ENCODE data around the gene IL17RC.
"Not testable (repeated sequence)": the region's sequence is repeated elsewhere in the genome, so short reads cannot be mapped to it uniquely, and the experiment has no call there.

Gene IL17RC

DNA sequence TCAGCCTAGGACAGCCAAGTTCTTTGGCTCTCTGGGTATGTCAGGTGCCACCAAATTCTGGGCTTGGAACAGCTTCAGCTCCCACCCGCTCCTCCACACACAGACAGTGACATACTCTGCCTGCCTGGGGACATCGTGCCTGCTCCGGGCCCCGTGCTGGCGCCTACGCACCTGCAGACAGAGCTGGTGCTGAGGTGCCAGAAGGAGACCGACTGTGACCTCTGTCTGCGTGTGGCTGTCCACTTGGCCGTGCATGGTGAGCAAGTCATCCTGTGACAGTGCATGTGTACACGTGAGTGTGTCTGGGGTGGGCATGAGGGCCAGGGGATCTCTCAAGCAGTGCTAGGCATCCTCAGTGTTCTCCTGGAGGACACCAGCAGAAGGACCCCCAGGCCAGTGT lies 922 bp downstream of the IL17RC start:
- DNase-seq = no peak

GRCh38 chr3:9918261-9919038 lies 1.6 kb downstream of the IL17RC start:
- DNase-seq = no peak

DNA sequence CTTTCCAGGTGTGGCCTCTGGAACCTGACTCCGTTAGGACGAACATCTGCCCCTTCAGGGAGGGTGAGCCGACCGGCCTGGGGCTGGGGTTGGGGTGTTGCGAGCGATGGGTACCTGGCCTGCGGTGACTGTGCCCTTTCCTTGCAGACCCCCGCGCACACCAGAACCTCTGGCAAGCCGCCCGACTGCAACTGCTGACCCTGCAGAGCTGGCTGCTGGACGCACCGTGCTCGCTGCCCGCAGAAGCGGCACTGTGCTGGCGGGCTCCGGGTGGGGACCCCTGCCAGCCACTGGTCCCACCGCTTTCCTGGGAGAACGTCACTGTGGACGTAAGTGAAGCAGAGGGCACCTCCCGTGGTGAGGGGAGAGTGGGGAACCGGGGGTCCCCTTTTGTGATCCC lies 11.3 kb downstream of the IL17RC start:
- no peak for DNase-seq

DNA sequence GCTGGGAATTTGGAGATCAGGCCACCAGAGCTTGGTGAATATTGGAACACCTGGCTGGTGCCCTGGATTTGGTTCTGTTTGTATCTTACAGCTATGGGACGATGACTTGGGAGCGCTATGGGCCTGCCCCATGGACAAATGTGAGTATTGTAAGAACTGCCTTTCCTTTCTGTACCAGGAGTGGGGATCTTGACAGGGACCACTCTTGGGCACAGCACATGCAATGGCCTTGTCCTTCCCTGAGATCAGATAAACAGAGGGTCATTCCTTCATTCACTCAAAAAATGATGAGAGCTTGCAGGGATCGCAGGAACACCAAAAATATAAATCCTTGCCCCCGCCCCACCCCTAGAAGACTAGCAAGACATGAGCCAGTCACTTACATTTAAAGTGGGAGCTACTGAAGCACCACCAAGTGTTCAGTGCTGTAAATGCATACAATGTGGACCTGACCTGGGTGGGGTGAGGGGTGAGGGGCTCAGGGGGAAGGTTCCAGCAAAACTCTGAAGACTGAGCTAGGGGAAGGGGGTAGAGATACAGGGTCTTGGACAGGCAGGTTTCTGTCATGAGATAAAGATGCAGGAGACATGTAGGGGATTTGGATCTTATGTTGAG lies 14.0 kb downstream of the IL17RC start:
- DNase-seq = no peak

GRCh38 chr3:9932535-9932842 lies 15.6 kb downstream of the IL17RC start:
- no peak for DNase-seq

DNA sequence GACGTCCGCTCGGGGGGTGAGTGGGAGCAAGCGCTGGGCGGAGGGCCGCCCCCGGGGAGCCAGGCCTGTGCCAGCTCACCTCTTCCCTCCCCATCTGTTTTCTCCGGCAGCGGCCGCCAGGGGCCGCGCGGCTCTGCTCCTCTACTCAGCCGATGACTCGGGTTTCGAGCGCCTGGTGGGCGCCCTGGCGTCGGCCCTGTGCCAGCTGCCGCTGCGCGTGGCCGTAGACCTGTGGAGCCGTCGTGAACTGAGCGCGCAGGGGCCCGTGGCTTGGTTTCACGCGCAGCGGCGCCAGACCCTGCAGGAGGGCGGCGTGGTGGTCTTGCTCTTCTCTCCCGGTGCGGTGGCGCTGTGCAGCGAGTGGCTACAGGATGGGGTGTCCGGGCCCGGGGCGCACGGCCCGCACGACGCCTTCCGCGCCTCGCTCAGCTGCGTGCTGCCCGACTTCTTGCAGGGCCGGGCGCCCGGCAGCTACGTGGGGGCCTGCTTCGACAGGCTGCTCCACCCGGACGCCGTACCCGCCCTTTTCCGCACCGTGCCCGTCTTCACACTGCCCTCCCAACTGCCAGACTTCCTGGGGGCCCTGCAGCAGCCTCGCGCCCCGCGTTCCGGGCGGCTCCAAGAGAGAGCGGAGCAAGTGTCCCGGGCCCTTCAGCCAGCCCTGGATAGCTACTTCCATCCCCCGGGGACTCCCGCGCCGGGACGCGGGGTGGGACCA lies 16.1 kb downstream of the IL17RC start:
- DNase-seq = peak; percentile 74

GRCh38 chr3:9933561-9934234 lies 16.8 kb downstream of the IL17RC start, which contains the start of gene CRELD1:
Gene CRELD1, plus strand, starts transcription at chr3:9933834. Its CDS starts 605 bp downstream, at chr3:9934439.
- peak; percentile 87 for DNase-seq

DNA sequence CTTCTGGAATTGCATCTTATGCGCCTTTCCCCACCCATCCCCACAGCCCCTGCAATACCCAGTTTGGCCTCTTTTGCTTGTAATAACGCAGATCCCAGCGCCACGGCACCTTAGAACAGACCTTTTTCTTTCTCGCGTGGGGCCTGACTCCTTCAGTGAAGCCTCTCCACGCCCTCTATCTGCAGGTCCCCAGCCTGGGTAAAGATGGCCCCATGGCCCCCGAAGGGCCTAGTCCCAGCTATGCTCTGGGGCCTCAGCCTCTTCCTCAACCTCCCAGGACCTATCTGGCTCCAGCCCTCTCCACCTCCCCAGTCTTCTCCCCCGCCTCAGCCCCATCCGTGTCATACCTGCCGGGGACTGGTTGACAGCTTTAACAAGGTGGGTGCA lies 17.3 kb downstream of the IL17RC start:
- DNase-seq = no peak

DNA sequence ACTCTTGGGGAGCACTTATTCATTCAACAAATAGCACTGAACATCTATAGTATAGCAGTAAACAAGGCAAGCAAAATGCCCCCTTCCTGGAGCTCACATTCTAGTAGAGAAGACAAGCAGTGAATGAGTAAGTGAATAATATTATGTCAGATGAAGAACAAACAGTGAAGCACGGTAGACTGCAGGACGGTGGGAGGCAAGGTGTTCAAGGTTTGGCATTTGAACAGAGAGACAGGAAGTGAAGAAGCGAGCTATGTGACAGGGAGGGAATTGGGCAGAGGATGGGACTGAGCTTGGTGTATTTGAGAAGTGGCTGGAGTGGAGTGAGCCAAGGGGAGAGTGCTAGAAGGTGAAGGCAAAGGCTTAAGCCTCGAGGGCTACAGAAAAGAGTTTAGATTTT lies 18.1 kb downstream of the IL17RC start:
- DNase-seq = no peak

- DNase-seq = no peak
Measured at GRCh38 chr3:9935966-9936510, 19.1 kb downstream of the IL17RC start.

DNA sequence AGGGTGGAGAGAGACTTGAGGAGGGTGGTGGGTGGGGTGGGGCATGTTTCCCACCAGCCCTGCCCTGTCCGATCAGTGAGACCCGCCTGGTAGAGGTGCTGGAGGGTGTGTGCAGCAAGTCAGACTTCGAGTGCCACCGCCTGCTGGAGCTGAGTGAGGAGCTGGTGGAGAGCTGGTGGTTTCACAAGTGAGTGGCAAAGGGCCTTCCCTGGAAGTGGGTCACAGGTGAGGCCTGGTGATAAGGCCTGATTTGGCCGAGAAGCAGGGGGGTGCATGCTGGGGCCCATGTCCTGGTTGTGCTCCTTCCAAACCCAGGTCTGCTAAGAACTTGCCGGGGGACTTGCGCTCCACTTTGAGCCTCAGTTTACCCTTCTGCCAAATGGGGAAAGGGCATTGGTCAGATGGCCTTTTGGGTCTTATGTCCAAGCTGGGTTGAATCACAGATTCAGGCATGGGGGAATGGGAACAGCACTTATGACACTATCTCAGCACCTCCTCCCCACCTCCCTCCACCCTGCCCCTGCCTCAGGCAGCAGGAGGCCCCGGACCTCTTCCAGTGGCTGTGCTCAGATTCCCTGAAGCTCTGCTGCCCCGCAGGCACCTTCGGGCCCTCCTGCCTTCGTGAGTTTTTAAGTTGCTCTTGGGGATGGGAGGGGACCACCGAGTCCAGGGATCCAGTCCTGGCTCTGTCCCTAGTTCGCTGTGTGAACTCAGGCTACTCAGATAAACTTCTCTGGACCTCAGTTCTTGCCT lies 20.8 kb downstream of the IL17RC start:
- no peak for DNase-seq

- no peak for DNase-seq
Measured at GRCh38 chr3:9938966-9939365, 22.1 kb downstream of the IL17RC start.

DNA sequence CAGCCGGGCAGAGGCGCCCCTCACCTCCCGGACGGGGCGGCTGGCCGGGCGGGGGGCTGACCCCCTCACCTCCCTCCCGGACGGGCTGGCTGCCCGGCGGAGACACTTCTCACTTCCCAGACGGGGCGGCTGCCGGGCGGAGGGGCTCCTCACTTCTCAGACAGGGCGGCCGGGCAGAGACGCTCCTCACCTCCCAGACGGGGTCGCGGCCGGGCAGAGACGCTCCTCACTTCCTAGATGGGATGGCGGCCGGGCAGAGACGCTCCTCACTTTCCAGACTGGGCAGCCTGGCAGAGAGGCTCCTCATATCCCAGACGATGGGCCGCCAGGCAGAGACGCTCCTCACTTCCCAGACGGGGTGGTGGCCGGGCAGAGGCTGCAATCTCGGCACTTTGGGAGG lies 23.0 kb downstream of the IL17RC start:
- not testable (repeated sequence) for DNase-seq

DNA sequence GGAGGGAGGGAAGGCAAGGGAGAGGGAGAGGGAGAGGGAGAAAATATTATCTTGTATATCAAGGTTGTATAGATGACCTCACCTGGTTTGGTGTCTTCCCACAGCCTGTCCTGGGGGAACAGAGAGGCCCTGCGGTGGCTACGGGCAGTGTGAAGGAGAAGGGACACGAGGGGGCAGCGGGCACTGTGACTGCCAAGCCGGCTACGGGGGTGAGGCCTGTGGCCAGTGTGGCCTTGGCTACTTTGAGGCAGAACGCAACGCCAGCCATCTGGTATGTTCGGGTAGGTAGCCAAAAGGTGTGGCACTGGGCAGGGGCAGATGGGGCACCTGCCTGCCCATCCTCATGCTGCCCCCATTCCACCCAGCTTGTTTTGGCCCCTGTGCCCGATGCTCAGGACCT lies 23.8 kb downstream of the IL17RC start:
- DNase-seq = no peak

- DNase-seq = no peak
Measured at GRCh38 chr3:9942164-9942563, 25.3 kb downstream of the IL17RC start.

- DNase-seq = no peak
Measured at GRCh38 chr3:9942934-9943690, 26.2 kb downstream of the IL17RC start.

GRCh38 chr3:9944271-9944670 lies 27.4 kb downstream of the IL17RC start:
- no peak for DNase-seq

DNA sequence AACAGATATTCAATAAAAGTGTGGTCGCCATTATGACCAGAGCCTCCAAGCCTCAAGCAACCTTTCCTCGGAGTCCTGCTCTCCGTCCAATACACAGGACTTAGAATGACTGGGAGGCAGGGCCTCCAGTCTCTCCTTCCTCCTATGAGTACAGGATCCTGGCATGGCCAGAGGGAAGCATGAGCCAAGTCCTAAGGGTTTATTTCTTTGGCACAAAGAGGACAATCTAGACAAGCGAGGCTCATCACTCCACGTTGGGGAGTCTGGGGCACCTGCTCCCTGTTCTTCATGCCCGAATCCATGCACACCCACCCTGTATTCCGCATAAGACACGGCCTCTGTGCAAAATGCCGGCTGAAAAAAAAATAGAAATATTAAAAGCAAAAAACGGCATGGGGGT lies 28.5 kb downstream of the IL17RC start:
- no peak for DNase-seq

DNA sequence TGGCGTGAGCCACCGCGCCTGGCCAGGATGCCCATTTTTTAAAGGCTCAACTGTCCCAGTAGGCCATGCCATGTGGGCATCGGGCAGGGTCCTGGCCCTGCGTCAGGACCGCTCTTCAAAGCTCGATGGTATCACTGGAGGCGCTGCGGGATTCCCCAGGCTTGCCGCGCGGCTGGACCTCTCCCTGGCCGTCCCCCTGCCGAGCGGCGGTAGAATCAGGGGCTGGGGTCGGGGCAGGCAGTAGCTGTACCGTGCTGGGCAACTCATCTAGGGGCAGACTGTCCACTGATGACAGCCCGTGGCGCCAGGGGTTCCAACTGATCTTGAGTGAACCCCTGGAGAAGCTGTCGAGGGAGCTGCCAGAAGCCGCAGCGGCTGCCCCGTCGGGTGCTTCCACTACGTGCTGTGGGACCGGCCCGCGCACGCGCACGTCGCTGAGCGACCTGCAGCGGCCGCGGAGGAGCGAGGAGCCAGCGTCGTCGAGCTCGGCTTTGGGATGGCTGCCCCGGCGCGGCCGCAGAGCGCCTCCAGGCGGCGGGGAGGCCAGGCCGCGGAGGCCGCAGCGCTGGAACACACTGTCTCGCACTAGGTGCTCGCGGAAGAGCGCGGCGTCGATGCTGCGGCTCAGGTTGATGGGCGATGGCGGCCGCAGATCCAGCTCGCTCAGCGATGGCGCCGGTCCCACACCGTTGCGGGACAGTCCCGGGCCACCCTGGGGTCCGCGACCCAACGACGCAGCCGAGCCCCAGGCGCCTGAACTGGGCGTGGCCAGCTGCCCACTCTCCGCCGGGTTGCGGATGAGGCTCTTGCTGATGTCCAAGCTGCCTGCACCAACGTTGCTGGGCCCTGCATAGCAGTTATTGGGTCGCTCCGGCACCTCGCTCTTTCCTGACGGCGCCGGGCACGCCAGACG lies 29.5 kb downstream of the IL17RC start:
- DNase-seq = peak; percentile 75
